Heart left ventricle (tissue), 16 donors: Measurements from ENCODE around the gene CD164L2. TPM values are rescaled to one million over a fixed set of nuclear protein-coding genes. Genes with fewer than 3 reads are reported as not detected.

ENCODE experiments used
- ATAC-seq, 4 donors: fragments of 200-7000 bp; cut with Tn5 transposase; one replicate each; pipeline ENCODE4 v1.9.1; 2020 to 2022; ENCODE audit warnings: moderate library complexity in 4 of 4, mild to moderate bottlenecking in 3 of 4, moderate number of reproducible peaks in 1 of 4
- DNase-seq, 5 donors: peaks; one replicate each; pipeline ENCODE4 v3.0.0-alpha.2; 2020
- H3K27ac ChIP-seq, 12 donors: fragments of 200-600 bp; sonication (generic) in 4 of 12; one replicate each; pipeline versions ENCODE4 v1.5.0 to v1.8.0; 2016 to 2022; ENCODE audit warnings: mild to moderate bottlenecking in 2 of 12
- H3K27me3 ChIP-seq, 9 donors: fragments of 200-600 bp; sonication (generic) in 2 of 9; one replicate each; pipeline versions ENCODE4 v1.5.1 to v1.8.0; 2016 to 2022; ENCODE audit warnings: mild to moderate bottlenecking in 3 of 9
- H3K36me3 ChIP-seq, 9 donors: fragments of 200-600 bp; sonication (generic) in 2 of 9; one replicate each; pipeline versions ENCODE4 v1.5.0 to v1.8.0; 2018 to 2022; ENCODE audit warnings: mild to moderate bottlenecking in 2 of 9
- H3K4me1 ChIP-seq, 12 donors: fragments of 200-600 bp; sonication (generic) in 4 of 12; one replicate each; pipeline versions ENCODE4 v1.5.0 to v1.8.0; 2016 to 2022; ENCODE audit warnings: mild to moderate bottlenecking in 3 of 12
- H3K4me3 ChIP-seq, 12 donors: fragments of 200-600 bp; sonication (generic) in 4 of 12; one replicate each; pipeline versions ENCODE4 v1.5.0 to v1.8.0; 2017 to 2022; ENCODE audit warnings: mild to moderate bottlenecking in 9 of 12, moderate library complexity in 4 of 12
- H3K9me3 ChIP-seq, 12 donors: fragments of 200-600 bp; sonication (generic) in 4 of 12; one replicate each; pipeline versions ENCODE4 v1.5.0 to v1.8.0; 2016 to 2022; ENCODE audit warnings: mild to moderate bottlenecking in 1 of 12
- POLR2A ChIP-seq, 2 donors: fragments of 450-650 bp; IDR thresholded peaks; one replicate each; pipeline ENCODE4 v1.6.1; 2017; ENCODE audit warnings: antibody characterized with exemption in 2 of 2, mild to moderate bottlenecking in 2 of 2, moderate library complexity in 2 of 2
- WGBS, 4 donors: extraction: QIAGEN DNeasy Blood & Tissue Kit in 2 of 4; methylation state at CpG; one replicate each; pipeline versions ENCODE4 v1.1.5 to v1.1.7; 2013 to 2018; 5-methylcytosine and 5-hydroxymethylcytosine counted together
- intact Hi-C, 10 donors: fragments of 100-400 bp; cut with DNase I; formaldehyde crosslinking; loops; one replicate each; pipeline versions ENCODE4 v1.11.1 to v1.14.2; 2022
- polyA plus RNA-seq, 2 donors: library from polyadenylated mRNA; stranded (reverse); fragments of 200-250 nt; gene quantifications; one replicate each; pipeline ENCODE4 v1.2.3, GENCODE V29; 2013
- total RNA-seq, 9 donors: library from RNA; depleted of rRNA in 2 of 9; stranded (reverse); fragments of >200 nt in 2 of 9; fragmentation: NEBNext Ultra II Directional in 3 of 9; extraction: Animal tissue kit (Norgen Biotek cat#: 25700) in 3 of 9; gene quantifications; one replicate each; pipeline versions ENCODE4 v1.1.0 to v1.2.4, GENCODE V29; 2016 to 2023
- TF ChIP-seq, protein P1 (sequence below), 12 donors: fragments of 200-600 bp; sonication (generic) in 4 of 12; IDR thresholded peaks; one replicate each; pipeline versions ENCODE4 v1.5.0 to v1.8.0; 2018 to 2022; ENCODE audit warnings: antibody characterized with exemption in 12 of 12, mild to moderate bottlenecking in 5 of 12
- donor health status: ischemic (EF 13 %, LVEDD 7.1; RV severe dilation, severe dysfunction).
- donor health status: healthy with polysubstance abuse.
- donor health status: DM: no; HTN: yes; CAD: no.
- donor health status: DM: no; HTN: no; CAD: no.
- donor health status: ischemic (EF 25% LVEDD 6.9; RV normal size, moderate dysfunction).
- donor health status: ischemic (EF 25% LVEDD 5.7; RV mildly dilated, moderate dysfunction).
- donor health status: healthy.
- donor health status: DM: yes; HTN: yes; CAD: no.
- donor health status: ischemic (EF 35%, LVEDD 5.7; RV mildly dilated, moderate dysfunction).
- donor health status: nonischemic (EF 11% LVEDD 7.7; RV severe dilation, severe dysfunction).
- donor health status: DM: yes; HTN: yes; CAD: no.
- donor health status: PGD.
- donor health status: ischemic (EF 29% LVEDD 5.4; RV normal size, mild dysfunction).
- donor health status: nonischemic (EF 23%, LVEDD 6.1; RV moderate dilation, normal function).

Gene CD164L2
- total and polyA plus RNA-seq, 11 donors = not detected

DNA sequence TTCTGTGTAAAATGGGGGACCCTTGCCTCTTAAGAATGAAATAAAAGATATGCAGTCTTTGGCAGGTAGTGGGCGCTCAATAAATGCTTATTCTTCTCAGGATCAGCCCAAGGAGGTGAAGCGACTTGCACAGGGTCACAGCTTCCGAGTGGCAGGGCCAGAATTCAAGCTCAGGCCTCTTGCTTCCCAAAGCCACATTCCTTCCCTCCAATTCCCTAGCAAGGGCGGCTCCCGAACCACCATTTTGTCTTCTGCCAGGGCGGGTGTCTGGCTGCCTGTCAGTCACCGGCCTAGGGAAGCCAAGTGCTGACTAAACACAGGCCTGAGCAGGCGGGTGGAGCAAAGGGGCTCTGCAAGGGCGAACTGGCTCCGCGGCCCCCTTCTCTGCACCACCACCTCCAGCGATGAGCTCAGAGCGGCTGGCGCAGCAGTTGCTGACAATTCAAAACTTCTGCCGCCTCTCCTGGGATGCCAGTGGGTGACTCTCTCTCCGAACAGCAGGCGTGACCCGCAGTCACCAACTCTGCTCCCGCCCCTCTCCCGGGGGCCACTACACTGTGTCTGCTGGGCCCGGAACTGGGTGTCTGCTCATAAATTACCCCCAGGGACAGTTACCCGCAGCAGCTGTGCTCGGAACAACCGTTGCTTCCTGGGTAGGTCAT lies 20.1 kb upstream of the CD164L2 start:
- intact Hi-C loops = loop anchor here in 8 of 10 donors (2.0 to 10.0 kb wide), 7 partner anchors 122 to 262 kb away; partner anchors contain the start of gene AHDC1 (in 5 of the 8)
- 36 to 72% (median 38%) methylated on average over 22 to 24 of the region's 24 CpGs for WGBS, 4 donors
- Histone ChIP-seq H3K36me3 (peaks cover 0 to 23% (median 17%) of the 10 kb centered on the region in 9 donors), H3K4me3 (peak overlapping the region in 3 of 12 donors; percentile 10 to 14 (median 11)), H3K27me3 (no peaks in the 10 kb centered on the region), H3K27ac (peak overlapping the region; percentile 76 to 87 (median 85)), H3K4me1 (peaks cover 27 to 92% (median 76%) of the 10 kb centered on the region in 12 donors), H3K9me3 (no peaks in the 10 kb centered on the region)
- TF ChIP-seq, protein P1, sequence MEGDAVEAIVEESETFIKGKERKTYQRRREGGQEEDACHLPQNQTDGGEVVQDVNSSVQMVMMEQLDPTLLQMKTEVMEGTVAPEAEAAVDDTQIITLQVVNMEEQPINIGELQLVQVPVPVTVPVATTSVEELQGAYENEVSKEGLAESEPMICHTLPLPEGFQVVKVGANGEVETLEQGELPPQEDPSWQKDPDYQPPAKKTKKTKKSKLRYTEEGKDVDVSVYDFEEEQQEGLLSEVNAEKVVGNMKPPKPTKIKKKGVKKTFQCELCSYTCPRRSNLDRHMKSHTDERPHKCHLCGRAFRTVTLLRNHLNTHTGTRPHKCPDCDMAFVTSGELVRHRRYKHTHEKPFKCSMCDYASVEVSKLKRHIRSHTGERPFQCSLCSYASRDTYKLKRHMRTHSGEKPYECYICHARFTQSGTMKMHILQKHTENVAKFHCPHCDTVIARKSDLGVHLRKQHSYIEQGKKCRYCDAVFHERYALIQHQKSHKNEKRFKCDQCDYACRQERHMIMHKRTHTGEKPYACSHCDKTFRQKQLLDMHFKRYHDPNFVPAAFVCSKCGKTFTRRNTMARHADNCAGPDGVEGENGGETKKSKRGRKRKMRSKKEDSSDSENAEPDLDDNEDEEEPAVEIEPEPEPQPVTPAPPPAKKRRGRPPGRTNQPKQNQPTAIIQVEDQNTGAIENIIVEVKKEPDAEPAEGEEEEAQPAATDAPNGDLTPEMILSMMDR (IDR thresholded peaks at IDR 0.05) = peak in 2 of 12 donors; percentile 17 to 34
- TF ChIP-seq POLR2A (IDR thresholded peaks at IDR 0.05) = peak in 1 of 2 donors; percentile 36
- ATAC-seq = peak; percentile 32 to 46 (median 46)
- DNase-seq = peak; percentile 60 to 86 (median 81)

- 27 to 36% (median 30%) methylated on average over 7 to 8 of the region's 8 CpGs for WGBS, 4 donors
- ATAC-seq = peak; percentile 38 to 57 (median 42)
- H3K27ac ChIP-seq = peak overlapping the region; percentile 76 to 87 (median 85)
- H3K4me1 ChIP-seq = peaks cover 27 to 96% (median 80%) of the 10 kb centered on the region in 12 donors
- intact Hi-C loops = loop anchor here in 8 of 10 donors (2.0 to 10.0 kb wide), 7 partner anchors 122 to 262 kb away; partner anchors contain the start of gene AHDC1 (in 5 of the 8)
- TF ChIP-seq, protein P1 (IDR thresholded peaks at IDR 0.05) = peak; percentile 42 to 70 (median 60)
- no peak for TF ChIP-seq POLR2A (IDR thresholded peaks at IDR 0.05)
- H3K9me3 ChIP-seq = no peaks in the 10 kb centered on the region
- no peak overlapping the region for H3K4me3 ChIP-seq
- H3K36me3 ChIP-seq = peaks cover 0 to 14% (median 9%) of the 10 kb centered on the region in 9 donors
- DNase-seq = peak; percentile 68 to 87 (median 83)
- H3K27me3 ChIP-seq = no peaks in the 10 kb centered on the region
Observed at GRCh38 chr1:27402349-27402754, 19.2 kb upstream of the CD164L2 start.

DNA sequence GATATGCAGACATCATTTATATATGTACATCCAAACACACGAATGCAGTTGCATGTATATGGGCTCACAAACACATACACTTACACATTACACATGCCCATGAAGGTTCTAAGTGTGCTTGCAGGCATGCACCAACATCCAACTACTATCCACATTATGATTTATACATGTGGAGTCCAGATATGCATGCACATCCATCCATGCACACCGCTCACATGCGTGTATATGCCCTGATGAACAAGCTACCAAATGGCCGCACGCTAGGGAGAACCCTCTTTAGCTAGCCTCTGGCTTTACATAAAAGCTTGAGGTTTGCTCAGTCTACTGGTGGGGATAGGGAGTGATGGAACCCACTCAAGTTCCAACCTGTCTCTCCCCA lies 17.8 kb upstream of the CD164L2 start:
- H3K27ac ChIP-seq = peak overlapping the region in 2 of 12 donors; percentile 1 to 76
- TF ChIP-seq, protein P1 (IDR thresholded peaks at IDR 0.05) = no peak
- no peak for TF ChIP-seq POLR2A (IDR thresholded peaks at IDR 0.05)
- no peaks in the 10 kb centered on the region for H3K9me3 ChIP-seq
- H3K4me1 ChIP-seq = peaks cover 24 to 96% (median 76%) of the 10 kb centered on the region in 12 donors
- 86 to 94% (median 91%) methylated on average over 5 of the region's 5 CpGs for WGBS, 4 donors
- no peak for ATAC-seq
- no peak for DNase-seq
- H3K27me3 ChIP-seq = no peaks in the 10 kb centered on the region
- intact Hi-C loops = loop anchor here in 6 of 10 donors (2.0 to 10.0 kb wide), 6 partner anchors 124 to 264 kb away; partner anchors contain the start of gene AHDC1 (in 3 of the 6)
- peaks cover 0 to under 1% (median 0%) of the 10 kb centered on the region in 9 donors for H3K36me3 ChIP-seq
- no peak overlapping the region for H3K4me3 ChIP-seq
